GM21619 (cell line): ENCODE measurements around the gene CREB3L2.

Experiments used
- ATAC-seq: cut with Tn5 transposase; IDR thresholded peaks from one replicate; pipeline ENCODE4 v1.9.1; 2021; ENCODE audit not compliant: unreplicated experiment

The CREB3L2 gene

DNA sequence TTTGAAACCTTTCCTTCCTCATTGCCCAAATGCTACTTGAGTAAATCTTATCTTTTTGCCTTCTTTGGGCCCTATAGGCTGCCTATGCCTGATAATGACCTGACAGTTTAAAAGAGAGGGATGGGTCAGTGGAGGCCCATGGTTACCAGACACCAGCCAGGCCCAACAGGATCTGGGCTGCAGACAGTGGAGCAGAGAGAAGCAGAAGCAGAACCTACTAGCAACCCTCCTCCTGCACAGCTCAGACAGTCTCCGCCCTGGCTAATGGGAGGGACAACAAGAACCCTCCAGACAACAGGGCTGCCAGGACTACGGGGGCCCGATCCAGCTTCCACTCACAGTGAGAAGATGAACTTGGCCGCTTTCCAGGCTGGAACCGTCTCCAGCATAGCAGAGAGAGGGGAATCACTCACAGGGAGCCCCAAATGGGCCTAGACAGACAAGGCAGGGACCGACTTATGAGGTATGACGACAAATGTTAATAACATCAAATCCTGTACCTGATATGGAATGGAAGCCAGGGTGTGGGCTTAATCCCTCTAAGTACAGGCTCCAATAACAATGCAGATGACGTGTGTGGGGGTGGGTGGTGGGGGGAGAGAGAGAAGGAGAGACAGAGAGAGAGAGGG, 123.4 kb downstream of the CREB3L2 start:
- no peak for ATAC-seq

DNA sequence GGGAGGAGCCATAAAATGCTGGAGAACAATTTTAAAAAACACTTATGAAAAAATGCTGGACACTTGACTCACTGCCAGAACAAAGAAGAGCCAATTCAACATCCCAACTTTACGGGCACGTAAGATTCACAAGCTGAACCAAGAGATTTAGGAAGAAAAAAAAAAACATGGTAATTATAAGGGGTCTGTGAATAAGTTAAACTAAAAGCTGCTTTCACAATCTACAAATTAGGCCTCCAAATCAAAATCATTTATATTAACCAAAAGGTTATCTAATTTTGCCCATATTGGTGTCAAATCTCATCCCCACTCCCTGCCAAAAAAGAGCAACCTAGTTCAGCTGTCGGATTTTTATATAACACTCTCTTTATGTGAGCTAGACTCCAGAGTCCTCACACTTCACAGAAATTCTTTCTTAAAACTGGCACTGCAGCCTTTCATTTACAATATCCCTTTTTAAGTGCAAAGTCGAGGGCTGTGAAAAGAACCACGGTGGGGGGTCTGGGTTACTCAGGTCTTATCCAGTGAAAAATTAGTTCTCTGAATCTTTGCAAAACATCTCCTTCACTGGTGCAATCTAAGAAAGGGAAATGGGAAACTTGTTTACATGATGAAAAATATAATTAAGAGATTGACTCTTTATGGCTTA, 124.7 kb downstream of the CREB3L2 start:
- no peak for ATAC-seq

GRCh38 chr7:137875746-137876145, 126.1 kb downstream of the CREB3L2 start:
- ATAC-seq, result no peak

- ATAC-seq, result no peak
These were observed 127.7 kb downstream of the CREB3L2 start for GRCh38 chr7:137873979-137874777.

DNA sequence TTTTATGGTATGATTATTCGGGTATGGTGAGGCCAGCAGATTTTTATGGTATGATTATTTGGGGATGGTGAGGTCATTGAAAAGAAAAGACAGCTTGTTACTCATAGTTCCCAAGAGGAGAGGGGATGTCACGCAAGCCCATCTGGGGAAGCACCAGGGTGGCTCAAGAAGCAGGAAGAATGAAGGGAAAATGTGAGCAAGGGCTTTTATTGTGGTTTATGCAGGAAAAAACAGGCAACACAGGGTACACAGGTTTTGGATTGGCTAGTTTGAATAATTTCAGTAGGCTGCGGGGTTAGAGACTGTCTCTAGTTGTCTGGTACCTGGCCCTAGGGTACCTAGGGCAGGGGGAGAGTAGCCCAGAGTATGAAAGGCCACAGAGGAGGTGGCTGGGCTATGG, 128.4 kb downstream of the CREB3L2 start:
- ATAC-seq, result no peak

GRCh38 chr7:137871170-137871915, 130.5 kb downstream of the CREB3L2 start:
- no peak for ATAC-seq

DNA sequence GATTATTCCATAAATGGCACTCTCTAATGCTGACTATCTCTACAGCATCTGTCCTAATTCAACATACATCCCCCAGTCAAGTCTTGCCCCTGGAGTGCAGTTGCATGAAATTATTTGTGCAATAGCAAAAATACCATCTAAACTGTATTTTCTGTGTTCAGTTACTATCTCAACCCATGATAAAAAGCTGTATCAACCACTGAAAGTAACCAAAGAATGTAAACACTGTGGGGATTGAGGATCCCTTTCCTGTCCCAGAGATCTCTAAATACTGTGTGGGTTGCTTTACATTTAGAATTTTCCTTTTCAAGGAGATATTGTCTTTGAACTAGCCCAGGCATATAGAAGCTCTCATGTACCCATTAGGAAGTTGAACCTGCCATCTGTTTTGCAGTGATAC, 131.2 kb downstream of the CREB3L2 start:
- no peak for ATAC-seq

- ATAC-seq, result no peak
These were observed 131.8 kb downstream of the CREB3L2 start for GRCh38 chr7:137870078-137870477.

- no peak for ATAC-seq
These were observed 132.6 kb downstream of the CREB3L2 start for GRCh38 chr7:137869260-137869659.

DNA sequence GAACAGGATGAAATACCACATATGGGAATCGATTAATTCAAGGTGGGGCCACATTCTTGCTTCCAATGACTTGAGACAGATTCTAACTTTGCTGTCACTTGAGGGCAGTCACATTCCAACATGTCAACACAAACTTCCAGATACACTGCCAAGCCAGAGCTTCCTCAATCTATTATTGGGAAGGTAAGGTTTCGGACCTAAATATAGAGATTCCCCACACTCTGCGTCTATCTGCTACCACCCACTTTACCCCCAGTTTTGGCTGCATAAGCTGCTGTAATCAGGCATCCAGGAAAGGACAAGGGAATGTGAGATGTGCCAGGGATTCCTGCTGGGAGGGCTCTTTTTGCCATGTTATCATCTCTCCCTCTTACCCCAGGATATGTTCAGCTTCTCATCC, 134.6 kb downstream of the CREB3L2 start:
- no peak for ATAC-seq

GRCh38 chr7:137865764-137866163, 136.1 kb downstream of the CREB3L2 start:
- no peak for ATAC-seq

- no peak for ATAC-seq
These were observed 138.9 kb downstream of the CREB3L2 start for GRCh38 chr7:137862964-137863363.

GRCh38 chr7:137862358-137862757, 139.5 kb downstream of the CREB3L2 start:
- no peak for ATAC-seq

DNA sequence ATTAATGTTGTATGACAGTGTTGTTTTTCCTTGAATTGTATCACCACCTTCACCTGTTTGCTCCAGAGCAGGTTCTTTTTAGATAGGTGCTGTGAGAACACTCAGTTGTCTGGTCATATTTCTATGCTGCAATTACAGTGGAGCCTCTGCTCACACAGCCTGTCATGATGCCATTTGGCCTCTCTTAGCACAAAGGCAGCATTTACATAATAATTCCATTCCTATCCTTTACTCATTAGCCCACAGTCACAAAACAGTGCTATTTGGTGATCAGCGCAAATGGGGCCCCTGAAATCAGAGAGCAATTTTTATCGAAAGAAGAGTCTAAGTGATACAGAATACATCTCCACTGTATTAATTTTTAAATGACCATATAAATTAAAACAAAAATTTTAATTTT, 141.3 kb downstream of the CREB3L2 start:
- no peak for ATAC-seq

DNA sequence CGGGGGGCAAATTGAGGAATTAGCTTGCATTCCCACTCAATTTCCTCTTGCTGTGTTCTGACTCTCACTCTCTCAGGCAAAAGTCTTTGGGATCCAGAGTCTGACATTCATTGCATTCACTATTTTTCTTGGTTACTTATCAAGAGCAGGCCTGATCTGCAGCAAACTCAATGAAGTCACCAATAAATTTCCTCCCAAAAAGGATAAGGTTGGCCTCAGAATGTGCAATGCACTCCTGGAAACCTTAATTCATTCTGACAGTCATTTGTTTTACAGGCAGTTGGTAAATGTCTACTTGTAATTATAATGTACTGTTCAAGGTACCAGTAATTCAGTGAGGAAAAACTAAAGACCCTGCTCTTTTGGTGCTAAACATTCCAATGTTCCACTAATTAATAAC, 148.8 kb downstream of the CREB3L2 start:
- ATAC-seq, result no peak

DNA sequence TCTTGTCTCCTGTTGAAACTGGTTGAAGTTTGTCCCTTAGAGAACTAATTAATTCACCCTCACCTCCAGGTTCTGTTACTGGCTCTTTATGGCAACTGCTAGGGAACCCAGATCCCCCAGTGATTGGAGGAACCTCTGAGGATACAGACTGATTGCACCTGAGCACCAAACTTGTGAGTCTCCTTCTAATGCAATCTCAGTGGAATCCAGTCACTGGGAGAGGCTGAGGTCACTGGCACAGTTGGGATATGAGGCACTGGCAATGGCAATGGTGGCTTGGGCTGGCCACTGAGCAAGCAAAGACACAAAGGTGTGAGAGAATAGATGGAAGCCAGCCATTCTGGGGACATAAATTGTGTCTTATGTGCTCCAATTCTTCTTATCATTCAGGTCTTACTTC, 149.8 kb downstream of the CREB3L2 start:
- no peak for ATAC-seq

DNA sequence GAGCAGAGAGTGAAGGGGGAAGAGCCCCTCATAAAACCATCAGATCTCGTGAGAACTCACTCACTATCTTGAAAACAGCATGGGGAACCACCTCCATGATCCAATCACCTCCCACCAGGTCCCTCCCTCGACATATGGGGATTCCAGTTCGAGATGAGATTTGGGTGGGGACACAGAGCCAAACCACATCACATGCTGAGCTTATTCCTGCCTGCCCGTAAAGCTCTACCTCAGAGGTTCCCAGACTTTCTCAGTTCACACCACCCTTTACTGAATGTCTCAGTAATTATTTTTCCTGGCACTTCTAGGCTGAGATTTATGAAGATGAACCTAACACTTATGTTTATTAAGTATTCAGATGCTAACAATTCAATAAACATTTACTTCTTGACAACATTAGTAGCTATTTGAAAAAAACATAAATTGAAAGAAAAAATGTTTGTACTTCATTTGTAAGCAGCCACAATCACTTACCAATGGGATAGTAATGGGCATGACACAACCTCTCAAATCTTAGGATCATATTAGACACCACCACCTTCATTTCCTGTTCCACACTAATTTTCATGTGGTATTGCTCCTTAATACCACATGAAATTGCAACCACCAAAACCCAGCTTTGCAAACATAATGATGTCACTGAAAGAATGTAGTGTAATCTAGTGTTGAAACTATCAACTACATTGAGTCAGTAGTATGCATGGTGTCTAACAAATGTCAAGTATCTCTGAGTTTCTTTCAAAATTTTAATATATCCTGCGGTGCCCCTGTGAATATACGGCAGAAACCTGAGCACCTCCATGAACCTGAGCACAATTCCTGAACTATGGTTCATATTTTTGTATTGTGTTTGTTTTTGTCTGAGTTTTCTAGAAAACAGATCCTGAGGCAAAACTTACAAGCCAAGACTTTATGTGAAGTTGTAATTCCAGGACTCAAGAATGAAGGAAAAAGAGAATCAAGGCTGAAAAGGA, 150.6 kb downstream of the CREB3L2 start:
- ATAC-seq, result no peak

- ATAC-seq, result no peak
These were observed 151.3 kb downstream of the CREB3L2 start for GRCh38 chr7:137850571-137850970.

GRCh38 chr7:137848095-137848494, 153.8 kb downstream of the CREB3L2 start:
- ATAC-seq, result no peak

DNA sequence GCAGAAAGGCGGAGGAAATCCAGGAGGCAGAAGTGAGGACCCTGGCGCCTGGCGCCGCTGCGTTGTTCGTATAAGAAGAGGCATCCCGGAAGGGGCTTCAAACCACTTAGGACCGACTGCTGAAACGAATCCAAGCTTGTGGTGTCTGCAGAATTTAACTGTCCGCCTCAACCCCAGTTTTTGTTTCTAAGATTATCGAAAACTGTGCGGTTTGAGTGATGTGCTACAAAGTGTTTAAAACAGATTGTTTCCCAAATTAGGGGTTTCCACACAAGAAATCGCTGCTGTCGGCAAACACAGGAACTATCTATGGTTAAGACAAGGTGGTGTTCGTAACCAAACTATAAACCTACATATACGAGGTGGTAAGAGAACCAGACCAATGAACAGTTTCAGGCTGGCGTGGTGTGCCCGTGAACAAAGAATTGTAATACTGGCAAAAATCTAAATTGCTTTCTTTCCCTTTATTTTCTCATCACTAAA, 154.3 kb downstream of the CREB3L2 start:
- ATAC-seq, result peak; percentile 34
